GM23338 (cell line): Measurements from ENCODE around the gene CFAP251. TPM values are rescaled to one million over a fixed set of nuclear protein-coding genes. Genes with fewer than 3 reads are reported as not detected.

Source experiments
- ATAC-seq: fragments of 200-7000 bp; cut with Tn5 transposase; 3 replicates; pipeline ENCODE4 v1.9.1; 2020
- DNase-seq: peaks from one replicate; pipeline ENCODE4 v3.0.0-alpha.2; 2015; ENCODE audit warnings: low spot score
- H2AFZ ChIP-seq: fragments of 200-600 bp; sonication (generic); 2 replicates; pipeline ENCODE4 v1.8.0; 2016; ENCODE audit warnings: antibody characterized with exemption, mild to moderate bottlenecking, moderate library complexity
- H3F3A ChIP-seq: fragments of 200-600 bp; sonication (generic); replicated peaks from 2 replicates; pipeline ENCODE4 v1.8.0; 2017; ENCODE audit warnings: antibody characterized with exemption, mixed run types, low read depth
- H3K27ac ChIP-seq: fragments of 200-600 bp; sonication (generic); 2 replicates; pipeline ENCODE4 v1.6.1; 2016; ENCODE audit warnings: low read depth
- H3K27me3 ChIP-seq: fragments of 200-600 bp; sonication (generic); 2 replicates; pipeline ENCODE4 v1.8.0; 2016; ENCODE audit warnings: mild to moderate bottlenecking, mixed run types, moderate library complexity; ENCODE audit not compliant: insufficient read depth
- H3K36me3 ChIP-seq: fragments of 200-600 bp; sonication (generic); 2 replicates; pipeline ENCODE4 v1.8.0; 2016; ENCODE audit warnings: mild to moderate bottlenecking; ENCODE audit not compliant: insufficient read depth
- H3K4me1 ChIP-seq: fragments of 200-600 bp; sonication (generic); 2 replicates; pipeline ENCODE4 v1.8.0; 2016; ENCODE audit warnings: mild to moderate bottlenecking, moderate library complexity; ENCODE audit not compliant: insufficient read depth
- H3K4me2 ChIP-seq: fragments of 200-600 bp; sonication (generic); 2 replicates; pipeline ENCODE4 v1.7.1; 2017; ENCODE audit warnings: mixed run types
- H3K4me3 ChIP-seq: fragments of 200-600 bp; sonication (generic); 2 replicates; pipeline ENCODE4 v1.6.1; 2016; ENCODE audit warnings: mixed run types
- H3K79me2 ChIP-seq: fragments of 200-600 bp; sonication (generic); replicated peaks from 2 replicates; pipeline ENCODE4 v1.8.0; 2017; ENCODE audit warnings: mild to moderate bottlenecking; ENCODE audit not compliant: insufficient read depth
- H3K9me2 ChIP-seq: fragments of 200-600 bp; sonication (generic); 2 replicates; pipeline ENCODE4 v1.8.0; 2017; ENCODE audit not compliant: insufficient read depth
- H4K20me1 ChIP-seq: fragments of 200-600 bp; sonication (generic); replicated peaks from 2 replicates; pipeline ENCODE4 v1.8.0; 2017; ENCODE audit warnings: mild to moderate bottlenecking; ENCODE audit not compliant: insufficient read depth
- H3K27ac Mint-ChIP-seq: 2 replicates; pipeline ENCODE4 v1.8.0; 2020; ENCODE audit warnings: inconsistent platforms, mild to moderate bottlenecking, moderate library complexity, mixed read lengths
- H3K27me3 Mint-ChIP-seq: 3 replicates; pipeline ENCODE4 v1.8.0; 2022; ENCODE audit warnings: low read depth, mild to moderate bottlenecking, moderate library complexity, mixed read lengths, inconsistent platforms; ENCODE audit not compliant: insufficient read depth, poor library complexity
- H3K36me3 Mint-ChIP-seq: 3 replicates; pipeline ENCODE4 v1.8.0; 2021; ENCODE audit warnings: low read depth, mild to moderate bottlenecking, inconsistent platforms, moderate library complexity, mixed read lengths
- H3K4me1 Mint-ChIP-seq: 3 replicates; pipeline ENCODE4 v1.8.0; 2020; ENCODE audit warnings: mild to moderate bottlenecking, inconsistent platforms, mixed read lengths
- H3K4me3 Mint-ChIP-seq: 3 replicates; pipeline ENCODE4 v1.8.0; 2021; ENCODE audit warnings: moderate library complexity, mild to moderate bottlenecking, inconsistent platforms, mixed read lengths
- H3K9me3 Mint-ChIP-seq: 3 replicates; pipeline ENCODE4 v1.8.0; 2020; ENCODE audit warnings: moderate library complexity, mild to moderate bottlenecking, inconsistent platforms, mixed read lengths
- CREB1 ChIP-seq: fragments of 250-450 bp; sonication (Bioruptor Pico); IDR thresholded peaks from 2 replicates; pipeline ENCODE4 v1.5.0; 2020; ENCODE audit warnings: low read depth, mild to moderate bottlenecking, moderate library complexity
- EZH2 ChIP-seq: fragments of 200-600 bp; sonication (generic); IDR thresholded peaks from one replicate; pipeline ENCODE4 v1.8.0; 2017; ENCODE audit warnings: antibody characterized with exemption, mild to moderate bottlenecking, low read depth; ENCODE audit not compliant: unreplicated experiment
- EZH2phosphoT487 ChIP-seq: fragments of 200-600 bp; sonication (generic); IDR thresholded peaks from one replicate; pipeline ENCODE4 v1.8.1; 2018; ENCODE audit warnings: antibody characterized with exemption; ENCODE audit not compliant: unreplicated experiment
- JUNB ChIP-seq: IDR thresholded peaks from one replicate; pipeline ENCODE4 v1.6.1; 2016; ENCODE audit warnings: antibody characterized with exemption; ENCODE audit not compliant: unreplicated experiment
- NANOG ChIP-seq: IDR thresholded peaks from 2 replicates; pipeline ENCODE4 v1.6.1; 2016; ENCODE audit warnings: antibody characterized with exemption, borderline replicate concordance
- POLR2AphosphoS5 ChIP-seq: IDR thresholded peaks from 2 replicates; pipeline ENCODE4 v1.6.1; 2016; ENCODE audit warnings: antibody characterized with exemption, low read depth
- REST ChIP-seq: IDR thresholded peaks from one replicate; pipeline ENCODE4 v1.6.1; 2018; ENCODE audit warnings: antibody characterized with exemption; ENCODE audit not compliant: unreplicated experiment
- STAT1 ChIP-seq: IDR thresholded peaks from one replicate; pipeline ENCODE4 v1.6.1; 2016; ENCODE audit warnings: antibody characterized with exemption; ENCODE audit not compliant: unreplicated experiment
- ZNF114 ChIP-seq: fragments of 250-450 bp; sonication (Bioruptor Pico); IDR thresholded peaks from 2 replicates; pipeline ENCODE4 v1.5.0; 2020; ENCODE audit warnings: mild to moderate bottlenecking, moderate library complexity
- ZNF331 ChIP-seq: fragments of 250-450 bp; sonication (Bioruptor Pico); IDR thresholded peaks from 2 replicates; pipeline ENCODE4 v1.5.0; 2020; ENCODE audit warnings: low read depth, mild to moderate bottlenecking, moderate library complexity
- polyA plus RNA-seq: library from polyadenylated mRNA; unstranded; fragments of >200 nt; fragmentation: Nextera tagmentation; extraction: Ambion mirVana; gene quantifications from 2 replicates; pipeline ENCODE4 v1.2.1, GENCODE V29; 2016
- total RNA-seq: library from RNA; depleted of rRNA; stranded (reverse); fragments of >200 nt; shearing (Covaris generic); gene quantifications from 2 replicates; pipeline ENCODE4 v1.2.3, GENCODE V29; 2014
- TF ChIP-seq, protein P1 (sequence below), 2 experiments: fragments of 200-600 bp in 1 of 2; sonication (generic) in 1 of 2; conservative IDR thresholded peaks; 2 replicates each; pipeline versions ENCODE4 v1.5.1 to v1.6.1; 2016 to 2017; ENCODE audit warnings: antibody characterized with exemption in 2 of 2, low read depth in 2 of 2, mild to moderate bottlenecking in 2 of 2, moderate library complexity in 1 of 2
- TF ChIP-seq, protein P2 (sequence below): IDR thresholded peaks from 2 replicates; pipeline ENCODE4 v1.6.1; 2016; ENCODE audit warnings: antibody characterized with exemption

CFAP251 gene
- total and polyA plus RNA-seq, 2 experiments from 2014 or later: 1.4 to 2.5 TPM

DNA sequence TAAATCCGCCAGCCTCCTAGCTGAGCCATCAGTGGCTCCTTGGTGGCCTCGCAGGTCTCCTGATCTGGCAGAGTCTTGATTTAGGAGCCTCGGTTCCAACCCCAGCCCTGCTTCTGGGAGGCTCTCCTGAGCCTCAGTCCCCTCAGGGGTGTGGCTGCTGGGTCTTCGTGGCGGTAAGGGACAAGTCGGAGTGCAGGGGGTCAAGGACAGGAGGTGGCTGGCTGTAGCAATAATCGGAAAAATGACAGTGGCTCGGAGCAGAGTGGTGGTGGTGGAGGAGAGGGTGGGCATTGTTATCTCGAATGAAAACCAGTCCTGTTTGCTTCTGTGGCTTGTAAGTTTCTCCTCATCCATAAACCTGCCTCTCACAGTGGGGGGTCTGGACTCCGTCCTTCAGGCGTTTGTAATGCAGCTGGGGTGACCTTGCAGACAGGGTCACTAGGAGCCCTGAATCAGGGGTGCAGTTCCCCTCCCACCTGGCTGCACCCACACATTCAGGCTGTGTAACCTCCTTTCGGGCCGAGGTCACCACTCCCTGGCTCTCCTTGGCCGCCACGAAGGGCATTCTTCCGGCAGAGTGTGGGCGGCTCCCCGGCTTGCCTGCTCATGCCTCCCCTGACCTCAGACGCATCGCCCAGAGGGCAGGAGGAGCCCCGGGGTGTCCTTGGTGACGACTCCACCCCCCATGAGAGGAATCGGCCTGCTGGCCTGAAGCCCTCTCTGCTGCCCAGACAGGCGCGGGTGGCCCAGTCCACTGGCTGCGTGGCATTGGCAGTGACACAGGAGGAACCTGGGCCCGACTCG, 111.4 kb downstream of the CFAP251 start:
- H3K27ac Mint-ChIP-seq: no peak overlapping the region
- Histone ChIP-seq H3K4me3 (no peak overlapping the region), H3K27me3 (no peaks in the 10 kb centered on the region), H3K9me2 (no peaks in the 10 kb centered on the region), H4K20me1 (peaks cover 15% of the 10 kb centered on the region), H3K36me3 (no peaks in the 10 kb centered on the region), H3K4me2 (no peak overlapping the region), H3F3A (peaks cover 4% of the 10 kb centered on the region; the same call in 1 of the 2 replicates), H2AFZ (no peak overlapping the region), H3K79me2 (peaks cover 49% of the 10 kb centered on the region), H3K4me1 (no peaks in the 10 kb centered on the region; the same call in 1 of the 2 replicates), H3K27ac (no peak overlapping the region)
- peaks cover 24% of the 10 kb centered on the region for H3K4me1 Mint-ChIP-seq
- no peak for DNase-seq
- ATAC-seq: no peak
- no peak overlapping the region for H3K4me3 Mint-ChIP-seq
- TF ChIP-seq JUNB: no peak
- peaks cover 3% of the 10 kb centered on the region; the same call in 1 of the 3 replicates for H3K36me3 Mint-ChIP-seq
- peaks cover 15% of the 10 kb centered on the region for H3K27me3 Mint-ChIP-seq
- no peaks in the 10 kb centered on the region for H3K9me3 Mint-ChIP-seq

DNA sequence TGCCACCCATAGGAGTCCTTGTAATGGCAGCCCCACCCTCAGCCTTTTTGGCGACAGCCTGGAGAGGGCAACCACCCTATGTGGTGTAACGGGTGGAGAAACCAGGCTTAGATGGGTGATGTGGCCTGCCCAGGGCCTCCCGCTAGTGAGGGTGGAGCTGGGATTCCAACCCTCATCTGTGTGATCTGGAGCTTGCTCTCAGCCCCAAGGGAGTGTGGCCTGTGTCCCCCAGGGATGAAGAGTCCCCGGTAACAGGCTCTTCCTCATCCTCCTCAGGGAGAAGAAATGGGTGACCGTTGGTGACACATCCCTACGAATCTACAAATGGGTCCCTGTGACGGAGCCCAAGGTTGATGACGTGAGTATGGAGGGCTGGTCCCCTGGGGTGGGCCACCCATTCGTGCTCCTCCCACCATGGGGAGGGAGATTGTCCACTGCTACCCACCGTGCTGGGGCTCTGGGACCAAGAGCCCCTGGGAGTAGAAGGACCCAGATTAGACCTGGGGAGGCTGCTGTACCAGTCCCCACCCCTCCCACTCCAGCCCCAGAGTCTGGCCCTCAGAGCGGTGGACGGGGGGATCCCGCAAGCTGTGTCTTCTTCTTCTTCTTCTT, 112.1 kb downstream of the CFAP251 start:
- H3K4me1 Mint-ChIP-seq: peaks cover 24% of the 10 kb centered on the region
- Histone ChIP-seq H3K27ac (no peak overlapping the region), H3K36me3 (no peaks in the 10 kb centered on the region), H3K79me2 (peaks cover 41% of the 10 kb centered on the region), H2AFZ (no peak overlapping the region), H3K4me2 (no peak overlapping the region), H3K4me1 (no peaks in the 10 kb centered on the region; the same call in 1 of the 2 replicates), H4K20me1 (peaks cover 15% of the 10 kb centered on the region), H3K9me2 (no peaks in the 10 kb centered on the region), H3K27me3 (no peaks in the 10 kb centered on the region), H3F3A (peaks cover 4% of the 10 kb centered on the region; the same call in 1 of the 2 replicates), H3K4me3 (no peak overlapping the region)
- H3K36me3 Mint-ChIP-seq: peaks cover 8% of the 10 kb centered on the region
- H3K4me3 Mint-ChIP-seq: no peak overlapping the region
- no peak for DNase-seq
- no peak overlapping the region for H3K27ac Mint-ChIP-seq
- H3K27me3 Mint-ChIP-seq: peaks cover 15% of the 10 kb centered on the region
- no peak for ATAC-seq
- no peaks in the 10 kb centered on the region for H3K9me3 Mint-ChIP-seq
- TF ChIP-seq EZH2phosphoT487: no peak
- no peak for TF ChIP-seq POLR2AphosphoS5
- no peak for TF ChIP-seq STAT1
- TF ChIP-seq JUNB: no peak
- no peak for TF ChIP-seq ZNF114 (CRISPR knock-in tag)
- TF ChIP-seq, protein P1, sequence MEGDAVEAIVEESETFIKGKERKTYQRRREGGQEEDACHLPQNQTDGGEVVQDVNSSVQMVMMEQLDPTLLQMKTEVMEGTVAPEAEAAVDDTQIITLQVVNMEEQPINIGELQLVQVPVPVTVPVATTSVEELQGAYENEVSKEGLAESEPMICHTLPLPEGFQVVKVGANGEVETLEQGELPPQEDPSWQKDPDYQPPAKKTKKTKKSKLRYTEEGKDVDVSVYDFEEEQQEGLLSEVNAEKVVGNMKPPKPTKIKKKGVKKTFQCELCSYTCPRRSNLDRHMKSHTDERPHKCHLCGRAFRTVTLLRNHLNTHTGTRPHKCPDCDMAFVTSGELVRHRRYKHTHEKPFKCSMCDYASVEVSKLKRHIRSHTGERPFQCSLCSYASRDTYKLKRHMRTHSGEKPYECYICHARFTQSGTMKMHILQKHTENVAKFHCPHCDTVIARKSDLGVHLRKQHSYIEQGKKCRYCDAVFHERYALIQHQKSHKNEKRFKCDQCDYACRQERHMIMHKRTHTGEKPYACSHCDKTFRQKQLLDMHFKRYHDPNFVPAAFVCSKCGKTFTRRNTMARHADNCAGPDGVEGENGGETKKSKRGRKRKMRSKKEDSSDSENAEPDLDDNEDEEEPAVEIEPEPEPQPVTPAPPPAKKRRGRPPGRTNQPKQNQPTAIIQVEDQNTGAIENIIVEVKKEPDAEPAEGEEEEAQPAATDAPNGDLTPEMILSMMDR (conservative IDR thresholded peaks at IDR 0.05; ENCODE audit: low read depth in 2 of 2): no peak
- TF ChIP-seq EZH2: no peak
- TF ChIP-seq, protein P2, sequence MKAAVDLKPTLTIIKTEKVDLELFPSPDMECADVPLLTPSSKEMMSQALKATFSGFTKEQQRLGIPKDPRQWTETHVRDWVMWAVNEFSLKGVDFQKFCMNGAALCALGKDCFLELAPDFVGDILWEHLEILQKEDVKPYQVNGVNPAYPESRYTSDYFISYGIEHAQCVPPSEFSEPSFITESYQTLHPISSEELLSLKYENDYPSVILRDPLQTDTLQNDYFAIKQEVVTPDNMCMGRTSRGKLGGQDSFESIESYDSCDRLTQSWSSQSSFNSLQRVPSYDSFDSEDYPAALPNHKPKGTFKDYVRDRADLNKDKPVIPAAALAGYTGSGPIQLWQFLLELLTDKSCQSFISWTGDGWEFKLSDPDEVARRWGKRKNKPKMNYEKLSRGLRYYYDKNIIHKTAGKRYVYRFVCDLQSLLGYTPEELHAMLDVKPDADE: no peak
- no peak for TF ChIP-seq REST
- TF ChIP-seq ZNF331 (CRISPR knock-in tag): no peak
- TF ChIP-seq NANOG: no peak
- no peak for TF ChIP-seq CREB1
